GM19372 (cell line): ENCODE results near the gene CAB39.

Experiments used
- ATAC-seq: cut with Tn5 transposase; IDR thresholded peaks from one replicate; pipeline ENCODE4 v1.9.1; 2021; ENCODE audit warnings: mild to moderate bottlenecking, low read depth, moderate library complexity; ENCODE audit not compliant: unreplicated experiment

The CAB39 gene

DNA sequence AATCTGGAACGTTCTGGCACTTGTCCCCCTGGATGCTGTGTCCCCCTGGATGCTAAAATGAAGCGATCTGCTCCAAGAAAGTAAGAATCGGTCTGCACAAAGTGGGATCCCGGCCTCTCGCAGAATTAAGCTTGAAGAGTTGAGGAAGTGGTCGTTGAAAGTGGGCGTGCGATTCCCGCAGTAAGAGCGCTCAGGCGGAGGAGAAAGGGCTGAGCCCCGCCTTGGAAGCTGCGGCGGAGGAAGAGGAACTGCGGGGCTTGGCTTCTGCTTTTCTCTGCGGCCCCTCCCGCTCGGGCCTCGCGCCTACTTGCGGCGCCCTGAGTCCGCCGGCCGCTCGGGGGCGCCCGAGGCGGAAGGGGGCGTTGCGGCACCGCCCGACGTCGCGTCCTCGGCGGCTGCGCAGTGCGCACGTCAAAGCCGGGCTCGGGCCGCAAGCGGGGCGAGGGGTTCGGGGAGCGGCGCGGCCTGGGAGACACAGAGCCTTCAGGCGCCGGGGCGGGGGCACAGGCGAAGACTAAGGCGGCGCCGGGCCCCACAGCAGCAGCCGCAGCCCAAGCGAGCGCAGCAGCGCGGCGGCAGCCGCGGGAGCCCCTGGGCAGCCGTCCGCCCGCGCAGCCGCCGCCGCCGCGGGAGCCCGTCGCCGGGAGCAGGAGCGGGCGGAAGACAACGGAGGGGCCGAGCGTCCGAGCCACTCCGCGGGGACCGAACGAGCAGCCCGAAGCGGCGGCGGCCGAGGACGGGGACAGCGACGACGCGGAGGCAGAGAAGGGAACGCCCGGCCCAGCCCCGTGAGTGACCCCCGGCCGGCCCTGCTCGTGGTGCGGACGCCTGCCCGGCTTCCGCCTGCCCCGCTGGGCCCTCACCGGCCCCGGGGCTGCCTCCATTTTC, at the start of gene CAB39:
Gene CAB39, plus strand, starts transcription at position 400 of the 888 bp plus-strand sequence. CDS start 47,160 bp downstream, outside the sequence.
- ATAC-seq: peak; percentile 87

DNA sequence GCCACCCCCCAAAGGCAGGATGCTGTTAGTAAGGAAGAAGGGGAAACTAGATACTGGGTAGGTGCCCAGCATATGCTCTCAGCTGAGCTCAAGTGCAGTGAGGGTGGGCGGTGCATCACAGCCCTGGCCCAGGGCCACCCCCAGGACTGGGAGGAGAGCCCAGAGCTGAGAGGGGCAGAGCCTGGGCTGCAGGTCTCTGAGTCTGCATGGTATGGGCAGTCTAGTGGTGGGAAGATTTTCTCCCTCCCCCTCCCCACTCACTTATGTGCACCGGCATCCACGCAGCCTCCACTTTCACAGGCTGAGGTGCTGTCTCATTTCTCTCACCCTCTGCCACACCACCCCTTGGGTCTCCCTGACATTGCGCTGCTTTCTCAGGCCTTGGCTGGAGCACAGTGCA, 48.5 kb upstream of the CAB39 start:
- no peak for ATAC-seq

DNA sequence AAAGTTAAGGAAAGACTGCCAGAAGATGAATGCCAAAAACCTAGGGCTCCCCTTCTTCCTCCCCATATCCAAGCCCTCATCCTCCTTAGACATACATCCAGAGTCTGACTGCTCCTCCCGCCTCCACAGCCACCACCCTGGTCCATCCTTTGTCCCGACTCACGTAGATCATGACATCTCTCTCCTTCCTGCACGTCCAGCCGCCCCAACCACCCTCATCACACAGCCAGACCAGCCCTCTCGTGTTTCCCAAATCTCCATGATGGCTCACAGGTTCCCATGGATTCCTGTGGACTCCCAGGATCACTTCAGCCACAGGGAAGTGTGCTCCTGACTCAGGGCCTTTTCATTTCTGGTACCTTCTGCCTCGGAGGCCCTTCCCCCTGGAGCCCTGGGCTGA, 47.8 kb upstream of the CAB39 start:
- ATAC-seq: no peak

DNA sequence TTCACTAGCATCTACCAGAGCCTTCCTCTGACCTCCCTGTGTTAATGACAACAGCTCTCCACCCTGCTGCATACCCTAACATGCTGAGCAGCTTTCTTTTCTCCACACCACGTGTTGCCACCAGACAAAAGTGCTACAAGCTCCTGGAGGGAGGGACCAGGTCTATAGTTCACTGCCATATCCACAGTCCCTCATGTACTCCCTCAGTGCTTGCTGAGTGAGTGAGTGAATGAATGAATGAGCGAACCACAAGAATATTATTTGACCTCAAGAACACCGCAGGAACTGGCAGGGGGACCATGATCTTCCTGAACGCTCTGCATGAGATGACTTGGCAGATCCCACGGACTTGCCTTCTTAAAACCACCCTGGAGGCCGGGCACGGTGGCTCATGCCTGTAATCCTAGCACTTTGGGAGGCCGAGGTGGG, 47.4 kb upstream of the CAB39 start:
- no peak for ATAC-seq

DNA sequence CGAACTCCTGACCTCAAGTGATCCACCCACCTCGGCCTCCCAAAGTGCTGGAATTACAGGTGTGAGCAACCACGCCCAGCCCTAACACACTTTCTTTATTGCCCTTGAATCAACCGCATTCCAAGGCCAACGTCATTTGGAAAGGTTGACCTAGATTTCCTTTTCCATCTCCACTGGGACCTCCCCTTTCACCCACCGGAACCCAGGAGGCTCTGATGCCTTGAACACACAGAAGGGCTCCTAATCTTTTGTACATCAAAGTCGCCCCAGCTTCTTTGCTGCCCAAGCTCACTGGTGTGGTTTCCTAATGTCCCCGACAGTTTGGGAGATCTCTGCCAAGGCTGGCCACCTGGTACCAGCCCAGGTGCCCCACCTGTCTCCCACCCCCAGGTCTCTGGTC, 46.2 kb upstream of the CAB39 start:
- no peak for ATAC-seq

DNA sequence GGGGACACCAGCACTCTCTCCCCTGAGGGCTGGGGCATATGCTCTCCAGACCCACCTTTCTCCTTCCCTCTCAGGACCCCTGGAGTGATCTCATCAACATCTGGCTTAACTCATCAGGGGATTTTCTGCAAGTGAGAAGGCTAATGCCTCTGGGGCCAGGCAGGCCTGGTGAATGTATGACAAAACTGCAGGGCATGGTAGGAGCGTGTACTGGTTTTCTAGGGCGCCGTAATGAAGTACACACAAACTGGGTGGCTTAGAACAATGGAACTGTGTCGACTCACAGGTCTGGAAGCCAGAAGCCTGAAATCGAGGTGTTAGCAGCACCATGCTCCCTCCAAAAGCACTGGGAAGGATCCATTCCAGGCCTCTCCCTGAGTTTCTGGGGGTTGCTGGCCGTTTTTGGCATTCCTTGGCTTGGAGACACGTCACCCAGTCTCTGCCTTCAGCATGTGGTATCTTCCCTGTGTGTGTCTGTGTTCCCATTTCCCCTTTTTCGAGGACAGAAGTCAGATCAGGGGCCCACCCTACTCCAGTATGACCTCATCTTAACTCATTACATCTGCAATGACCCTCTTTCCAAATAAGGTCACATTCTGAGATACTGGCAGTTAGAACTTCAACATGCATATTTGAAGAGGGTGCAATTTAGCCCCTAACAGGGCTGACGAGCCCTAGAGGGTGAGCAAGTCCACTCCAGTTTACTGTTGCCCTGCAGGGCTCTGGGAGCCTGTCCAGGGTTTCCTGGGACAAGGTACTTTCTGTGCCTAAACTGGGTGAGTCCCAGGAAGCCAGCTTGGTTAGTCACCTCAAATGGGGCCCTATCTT, 45.5 kb upstream of the CAB39 start:
- ATAC-seq: no peak

DNA sequence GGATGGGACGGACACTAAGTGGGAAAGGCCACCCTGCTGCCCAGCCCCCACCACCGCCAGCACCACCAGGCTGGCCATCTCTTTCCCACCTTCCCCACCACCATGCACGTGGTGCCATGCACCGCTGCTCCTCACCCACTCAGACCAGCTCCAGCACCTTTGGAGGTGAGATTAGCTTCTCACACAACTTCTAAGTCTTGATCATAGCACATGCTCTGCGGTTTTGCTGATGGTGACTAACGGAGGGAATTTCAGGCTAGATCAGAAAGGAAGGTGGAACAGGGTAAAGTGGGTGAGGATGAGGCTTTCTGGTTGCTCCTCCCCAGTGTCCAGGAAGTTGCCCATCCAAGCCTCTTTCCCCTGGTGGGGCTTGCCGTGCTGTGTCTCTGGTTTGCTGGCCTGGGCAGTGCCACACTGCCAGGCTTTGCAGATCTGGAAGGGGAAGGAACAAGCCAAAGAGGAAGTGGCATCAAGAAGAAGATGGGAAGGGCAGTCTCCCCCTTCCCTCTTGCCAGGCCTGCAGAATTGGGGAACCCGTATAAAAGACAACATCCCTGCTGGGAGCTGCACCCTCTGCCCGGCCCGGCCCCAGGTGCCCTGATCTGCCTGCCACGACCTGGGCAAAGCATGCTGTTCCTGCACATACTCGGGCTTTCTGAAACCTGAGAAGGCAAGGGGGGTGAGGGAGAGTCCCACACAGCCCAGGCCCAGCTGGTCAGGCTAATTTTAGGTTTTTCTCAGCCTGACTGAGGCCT, 44.3 kb upstream of the CAB39 start:
- peak; percentile 57 for ATAC-seq

DNA sequence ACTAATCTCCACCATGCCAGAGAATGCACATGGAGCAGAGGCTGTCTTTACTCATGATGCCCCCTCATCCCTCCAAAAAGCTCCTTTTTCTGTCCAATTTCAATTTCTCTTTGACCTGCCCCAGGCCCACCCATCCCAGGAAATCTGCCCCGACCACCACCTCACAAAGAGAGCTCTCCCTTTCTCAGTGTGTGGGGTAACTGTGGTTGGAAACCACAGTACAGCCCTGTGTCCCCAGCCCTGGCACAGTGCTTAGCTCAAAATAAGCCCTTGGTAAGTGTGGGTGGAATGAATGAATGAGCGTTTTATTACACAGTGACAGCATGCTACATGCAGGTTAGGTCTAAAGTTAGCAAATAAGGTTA, 43.7 kb upstream of the CAB39 start:
- ATAC-seq: peak; percentile 35

DNA sequence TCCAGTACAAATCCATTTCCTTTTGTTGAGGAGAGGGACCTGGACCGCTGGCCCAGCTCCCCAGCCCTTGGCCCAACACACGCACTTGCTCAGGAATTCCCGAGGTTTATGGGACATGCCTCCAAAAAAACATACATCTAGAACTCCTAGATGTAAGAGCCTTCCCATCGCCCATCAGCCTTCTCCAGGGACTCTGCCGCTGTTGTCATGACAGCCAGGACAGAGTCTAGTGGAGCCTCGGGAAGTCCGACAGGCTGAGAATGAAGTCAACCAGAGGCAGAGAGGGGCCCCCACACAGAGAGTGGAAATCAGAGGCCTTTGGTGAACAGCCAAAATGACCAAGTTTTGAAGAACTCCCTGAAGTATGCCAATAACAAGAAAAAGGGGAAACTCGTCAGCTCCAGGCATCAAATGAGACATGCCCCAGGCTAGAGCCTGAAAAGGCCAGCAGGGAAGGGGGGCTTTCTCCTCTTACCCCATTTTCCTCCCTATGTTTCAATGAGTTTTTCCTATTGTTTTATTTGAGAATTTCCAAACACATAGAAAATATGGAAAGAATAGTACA, 43.2 kb upstream of the CAB39 start:
- no peak for ATAC-seq

DNA sequence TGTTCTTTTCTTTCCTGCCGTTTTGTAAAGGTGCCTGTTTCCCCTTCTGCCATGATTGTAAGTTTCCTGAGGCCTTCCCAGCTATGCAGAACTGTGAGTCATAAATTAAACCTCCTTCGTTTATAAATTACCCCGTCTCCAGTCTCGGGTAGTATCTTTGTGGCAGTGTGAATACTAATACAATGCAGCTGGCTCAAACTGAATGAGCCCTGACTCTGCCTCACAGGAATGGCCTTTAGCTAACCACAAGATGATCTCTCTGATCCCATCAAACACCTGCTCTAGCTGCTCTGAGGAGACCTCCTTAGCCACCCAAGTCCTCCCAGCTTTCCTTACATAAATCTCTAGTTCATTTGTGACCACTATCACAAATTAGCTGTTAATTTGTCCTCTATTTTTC, 41.5 kb upstream of the CAB39 start:
- ATAC-seq: no peak

DNA sequence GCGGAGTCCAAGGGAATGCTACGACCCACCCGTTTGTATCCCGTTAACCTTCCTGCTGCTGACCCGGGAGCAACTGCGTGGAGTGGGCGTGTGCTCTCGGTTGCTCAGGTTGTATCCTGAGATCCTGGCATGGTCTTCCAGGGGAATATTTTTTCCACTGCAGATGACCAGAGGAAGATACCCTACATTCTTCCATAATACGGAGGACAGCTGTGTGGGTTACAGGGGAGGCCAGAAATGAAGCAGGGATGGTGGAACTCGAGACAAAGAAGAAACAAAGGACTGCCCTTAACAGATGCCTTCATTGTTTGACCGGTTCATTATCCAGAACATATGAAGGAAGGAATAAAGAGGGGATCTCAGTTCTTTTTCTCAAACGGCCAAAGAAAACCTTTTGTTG, 39.8 kb upstream of the CAB39 start:
- ATAC-seq: no peak

DNA sequence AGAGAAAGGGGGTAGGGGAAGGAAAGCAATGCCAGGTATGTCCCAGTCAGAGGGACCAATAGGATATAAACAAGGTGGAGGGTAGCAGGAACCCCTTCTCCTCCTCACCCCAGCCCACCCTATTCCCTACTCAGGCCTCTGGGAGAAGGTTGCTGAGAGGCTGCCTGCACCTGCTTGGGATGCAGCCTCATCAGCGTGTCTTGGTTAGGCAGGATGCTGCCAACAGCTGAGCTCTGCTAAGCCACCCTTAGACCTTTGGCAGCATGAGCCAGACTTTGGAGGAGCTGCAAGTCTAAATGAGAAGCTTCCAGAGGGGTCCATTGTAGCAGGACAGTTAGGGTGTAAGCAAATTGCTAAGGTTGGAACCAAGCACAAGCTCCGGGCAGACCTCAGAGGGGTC, 38.2 kb upstream of the CAB39 start:
- no peak for ATAC-seq

DNA sequence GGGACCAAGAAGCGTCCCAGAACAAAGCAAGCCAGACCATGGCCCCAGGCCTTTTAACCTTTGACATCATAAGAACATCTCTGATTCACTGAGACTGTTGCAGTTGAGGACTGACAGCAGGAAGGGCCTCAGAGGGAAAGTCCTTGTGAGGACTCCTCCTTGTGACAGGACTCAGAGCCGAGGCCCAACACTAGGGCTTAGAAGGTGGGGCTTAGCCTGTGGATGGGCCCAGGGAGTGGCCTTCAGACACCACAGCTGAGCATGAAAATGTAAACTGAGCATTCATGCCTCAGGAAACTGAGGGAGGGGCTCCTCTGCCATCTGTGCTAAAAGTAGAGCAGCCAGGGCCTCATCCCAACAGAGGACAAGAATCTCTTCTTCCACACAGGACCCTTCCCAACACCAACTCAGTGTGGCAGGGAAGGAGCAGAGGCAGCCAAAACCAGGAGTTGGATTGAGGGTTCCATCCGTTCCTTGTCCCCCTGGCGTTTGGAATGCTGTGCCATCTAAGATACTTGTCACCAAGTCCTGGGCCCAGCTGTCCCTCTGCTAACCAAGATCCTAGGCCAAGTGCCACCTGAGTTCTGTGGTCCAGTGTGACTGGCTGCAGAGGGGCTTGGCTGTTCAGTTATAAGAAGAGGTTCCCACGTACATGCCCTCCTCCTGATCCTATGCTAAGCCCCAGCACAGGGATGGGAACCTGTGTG, 37.5 kb upstream of the CAB39 start:
- no peak for ATAC-seq

DNA sequence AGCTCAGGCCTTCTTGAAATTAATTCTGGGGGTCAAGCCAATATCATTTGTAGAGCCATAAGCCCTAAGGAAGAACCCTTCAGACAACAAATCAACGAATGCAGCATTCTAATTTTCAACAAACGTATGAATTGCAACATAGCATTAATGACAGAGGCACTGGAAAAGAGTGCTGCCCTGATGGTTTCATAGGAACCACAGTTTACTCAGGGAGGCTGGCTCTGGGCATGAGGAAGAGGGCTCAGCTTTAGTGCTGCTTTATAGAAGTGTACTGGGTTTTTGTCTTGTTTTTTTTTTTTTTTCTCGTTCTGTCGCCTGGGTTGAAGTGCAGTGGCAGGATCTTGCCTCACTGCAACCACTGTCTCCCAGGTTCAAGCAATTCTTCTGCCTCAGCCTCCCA, 36.1 kb upstream of the CAB39 start:
- ATAC-seq: no peak

DNA sequence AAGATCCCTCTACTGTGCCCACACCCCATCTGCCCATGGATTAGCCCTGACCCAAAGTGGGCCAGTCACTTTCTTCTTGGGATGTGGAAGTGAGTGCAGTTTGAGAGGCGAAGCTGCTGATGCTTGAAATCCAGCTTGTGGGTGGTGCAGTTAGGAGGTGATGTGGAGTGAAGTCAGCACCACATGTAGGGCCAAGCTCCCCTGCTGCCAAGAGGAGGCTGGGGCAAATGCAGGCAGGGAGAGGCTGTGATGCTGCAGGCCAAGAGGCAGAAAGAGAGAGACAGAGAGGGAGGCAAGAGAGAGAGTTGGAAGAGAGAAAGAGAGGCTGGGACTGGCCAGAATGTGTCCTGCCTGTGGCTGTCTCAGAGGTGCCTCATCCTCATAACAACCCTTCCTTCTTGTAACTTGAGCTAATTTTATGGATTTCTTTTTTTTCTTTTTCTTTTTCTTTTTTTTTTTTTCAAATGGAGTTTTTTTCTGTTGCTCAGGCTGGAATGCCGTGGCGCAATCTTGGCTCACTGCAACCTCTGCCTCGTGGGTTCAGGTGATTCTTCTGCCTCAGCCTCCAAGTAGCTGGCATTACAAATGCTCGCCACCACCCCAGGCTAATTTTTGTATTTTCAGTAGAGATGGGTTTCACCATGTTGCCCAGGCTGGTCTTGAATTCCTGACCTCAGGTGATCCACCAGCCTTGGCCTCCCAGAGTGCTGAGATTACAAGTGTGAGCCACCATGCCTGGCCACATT, 35.3 kb upstream of the CAB39 start:
- ATAC-seq: no peak

DNA sequence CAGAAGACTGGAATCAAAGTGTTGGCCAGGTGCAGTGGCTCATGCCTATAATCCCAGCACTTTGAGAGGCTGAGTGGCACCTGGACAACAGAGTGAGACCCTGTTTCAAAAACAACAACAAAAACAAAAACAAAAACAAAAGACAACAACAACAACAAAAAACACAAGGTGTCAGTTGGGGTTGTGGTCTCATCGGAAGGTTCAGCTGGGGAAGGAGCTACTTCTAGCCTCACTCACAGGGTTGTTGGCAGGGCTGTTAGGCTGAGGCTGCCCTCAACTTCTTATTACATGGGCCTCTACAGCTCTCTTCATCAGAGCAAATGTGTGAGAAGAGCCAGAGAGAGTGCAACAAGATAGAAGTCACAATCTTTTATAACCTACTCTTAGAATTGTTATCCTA, 34.6 kb upstream of the CAB39 start:
- ATAC-seq: no peak

DNA sequence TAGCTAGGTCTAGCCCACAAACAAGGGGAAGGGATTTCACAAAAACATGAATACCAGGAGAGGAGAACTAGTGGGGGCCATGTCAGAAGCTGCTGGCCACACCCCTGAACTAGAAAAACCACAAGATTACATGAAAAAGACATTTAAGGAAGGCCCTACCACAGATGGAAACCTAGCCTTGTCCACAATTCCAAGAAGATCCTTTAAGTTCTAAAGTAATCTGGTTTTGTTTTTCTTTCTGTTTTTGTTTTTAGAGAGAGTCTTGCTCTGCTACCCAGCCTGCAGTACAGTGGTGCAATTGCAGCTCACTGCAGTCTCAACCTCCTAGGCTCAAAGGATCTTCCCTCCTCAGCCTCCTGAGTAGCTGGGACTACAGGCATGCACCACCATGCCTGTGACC, 34.2 kb upstream of the CAB39 start:
- ATAC-seq: no peak

DNA sequence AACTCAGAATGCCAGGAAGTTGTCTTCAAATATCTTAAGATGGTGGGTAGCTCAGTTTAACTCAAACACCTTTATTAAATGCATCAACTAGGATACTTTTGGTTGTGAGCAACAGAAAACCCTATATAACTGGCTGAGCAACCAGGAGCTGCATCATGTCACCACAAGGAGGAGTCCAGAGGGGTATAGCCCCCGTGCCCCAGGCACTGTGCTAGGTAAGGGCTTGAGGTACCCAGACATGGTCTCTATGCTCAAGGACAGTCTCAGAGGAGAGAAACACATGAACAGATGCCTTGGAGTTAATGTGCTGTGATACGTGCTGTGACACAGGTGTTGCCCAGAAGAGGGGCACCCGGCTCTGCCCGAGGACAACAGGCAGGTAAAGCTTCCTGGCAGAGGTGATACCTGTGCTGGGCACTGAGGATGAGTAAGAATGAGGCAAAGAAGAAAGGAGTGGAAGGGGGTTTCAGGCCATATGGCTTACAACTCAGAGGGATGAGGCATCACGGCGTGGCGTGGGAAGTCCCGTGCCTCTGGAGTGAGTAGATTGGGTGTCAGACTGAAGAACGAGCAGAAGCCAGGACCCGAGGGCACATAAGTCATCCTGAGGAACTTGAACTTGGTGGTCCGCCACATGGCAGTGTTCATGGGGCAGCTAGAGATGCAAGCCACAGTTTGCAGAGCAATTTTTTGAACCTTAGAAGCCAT, 32.0 kb upstream of the CAB39 start:
- no peak for ATAC-seq

DNA sequence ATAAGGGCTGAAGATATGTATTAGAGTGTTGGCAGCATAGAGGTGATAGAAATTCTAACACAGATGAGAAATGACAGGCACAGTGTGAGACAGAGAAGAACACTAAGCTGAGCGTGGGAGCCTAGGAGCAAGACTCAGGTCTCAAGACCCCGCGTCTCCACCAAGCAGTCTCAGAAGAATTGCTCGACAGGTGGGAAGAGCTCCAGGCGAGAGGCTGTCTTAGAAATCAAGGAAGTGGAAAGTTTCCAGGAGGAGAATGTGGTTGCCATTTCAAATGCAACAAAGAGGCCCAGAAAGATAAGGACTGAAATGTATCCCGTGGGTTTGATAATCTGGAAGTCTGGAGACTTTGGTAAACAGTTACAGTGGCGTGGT, 31.5 kb upstream of the CAB39 start:
- no peak for ATAC-seq
